Hepatic stellate cell (primary cell): ENCODE results near the gene TTLL11.

Experiments
- DNase-seq: peaks from one replicate; pipeline ENCODE4 v3.0.0; 2011; ENCODE audit warnings: low spot score

Gene TTLL11

GRCh38 chr9:121974421-121974820 lies 118.7 kb downstream of the TTLL11 start:
- DNase-seq = no peak

- no peak for DNase-seq
Measured at GRCh38 chr9:121972501-121972981, 120.6 kb downstream of the TTLL11 start.

- no peak for DNase-seq
Measured at GRCh38 chr9:121968056-121968455, 125.1 kb downstream of the TTLL11 start.

- no peak for DNase-seq
Measured at GRCh38 chr9:121966706-121967105, 126.4 kb downstream of the TTLL11 start.

- no peak for DNase-seq
Measured at GRCh38 chr9:121963528-121963995, 129.5 kb downstream of the TTLL11 start.

- no peak for DNase-seq
Measured at GRCh38 chr9:121962421-121962820, 130.7 kb downstream of the TTLL11 start.

- DNase-seq = no peak
Measured at GRCh38 chr9:121960665-121961064, 132.4 kb downstream of the TTLL11 start.

GRCh38 chr9:121958530-121958929 lies 134.6 kb downstream of the TTLL11 start:
- DNase-seq = no peak

GRCh38 chr9:121956808-121957207 lies 136.3 kb downstream of the TTLL11 start:
- no peak for DNase-seq

GRCh38 chr9:121955649-121956048 lies 137.5 kb downstream of the TTLL11 start:
- DNase-seq = no peak

GRCh38 chr9:121954477-121955140 lies 138.5 kb downstream of the TTLL11 start:
- no peak for DNase-seq

- DNase-seq = no peak
Measured at GRCh38 chr9:121952611-121953010, 140.5 kb downstream of the TTLL11 start.

GRCh38 chr9:121950866-121951265 lies 142.2 kb downstream of the TTLL11 start:
- DNase-seq = no peak

- DNase-seq = no peak
Measured at GRCh38 chr9:121950441-121950840, 142.7 kb downstream of the TTLL11 start.

GRCh38 chr9:121949766-121950165 lies 143.3 kb downstream of the TTLL11 start:
- DNase-seq = no peak

- no peak for DNase-seq
Measured at GRCh38 chr9:121949364-121949763, 143.7 kb downstream of the TTLL11 start.

- no peak for DNase-seq
Measured at GRCh38 chr9:121947775-121948174, 145.3 kb downstream of the TTLL11 start.

- DNase-seq = no peak
Measured at GRCh38 chr9:121946465-121946864, 146.6 kb downstream of the TTLL11 start.

- DNase-seq = no peak
Measured at GRCh38 chr9:121945849-121946248, 147.3 kb downstream of the TTLL11 start.

- DNase-seq = no peak
Measured at GRCh38 chr9:121945281-121945680, 147.8 kb downstream of the TTLL11 start.

- peak; percentile 57 for DNase-seq
Measured at GRCh38 chr9:121944711-121945191, 148.4 kb downstream of the TTLL11 start.

- DNase-seq = no peak
Measured at GRCh38 chr9:121943463-121943862, 149.6 kb downstream of the TTLL11 start.

GRCh38 chr9:121942866-121943382 lies 150.2 kb downstream of the TTLL11 start:
- no peak for DNase-seq

- no peak for DNase-seq
Measured at GRCh38 chr9:121942313-121942712, 150.8 kb downstream of the TTLL11 start.
